Body of pancreas (tissue), 4 donors: ENCODE data around the gene PCBD2. TPM values are rescaled to one million over a fixed set of nuclear protein-coding genes. Genes with fewer than 3 reads are reported as not detected.

Experiments
- ATAC-seq: fragments of 150-250 bp; one replicate; pipeline ENCODE4 v1.9.1; 2016
- DNase-seq, 4 donors: peaks; one replicate each; pipeline ENCODE4 v3.0.0-alpha.2; 2019
- H3K27ac ChIP-seq, 4 donors: fragments of 200-600 bp; sonication (generic); 1 replicate in 3 of 4; 2 replicates in 1 of 4; pipeline versions ENCODE4 v1.5.1 to v1.6.1; 2016 to 2019; ENCODE audit warnings: mild to moderate bottlenecking in 1 of 4, mixed read lengths in 1 of 4, moderate library complexity in 1 of 4
- H3K27me3 ChIP-seq, 2 donors: fragments of 200-600 bp; sonication (generic); one replicate each; pipeline ENCODE4 v1.6.0; 2016; ENCODE audit warnings: mild to moderate bottlenecking in 1 of 2
- H3K36me3 ChIP-seq, 2 donors: fragments of 200-600 bp; sonication (generic); replicated peaks in 1 of 2; 2 replicates each; pipeline ENCODE4 v1.5.1; 2016; ENCODE audit warnings: low read depth in 2 of 2; ENCODE audit not compliant: insufficient read depth in 1 of 2
- H3K4me1 ChIP-seq: fragments of 200-600 bp; sonication (generic); one replicate; pipeline ENCODE4 v1.6.0; 2016
- H3K4me3 ChIP-seq, 2 donors: fragments of 200-600 bp; sonication (generic); 1 replicate in 1 of 2; 2 replicates in 1 of 2; pipeline ENCODE4 v1.5.1; 2016 to 2019
- H3K9me3 ChIP-seq, 3 donors: fragments of 200-600 bp; sonication (generic); 1 replicate in 2 of 3; 2 replicates in 1 of 3; pipeline ENCODE4 v1.5.1; 2016
- POLR2A ChIP-seq, 3 donors: fragments of 450-650 bp; IDR thresholded peaks; one replicate each; pipeline ENCODE4 v1.6.1; 2016; ENCODE audit warnings: antibody characterized with exemption in 3 of 3, mild to moderate bottlenecking in 2 of 3
- WGBS, 2 donors: methylation state at CpG; one replicate each; pipeline ENCODE4 v1.1.5; 2017; 5-methylcytosine and 5-hydroxymethylcytosine counted together
- intact Hi-C: fragments of 100-400 bp; cut with DNase I; formaldehyde crosslinking; loops from one replicate; pipeline ENCODE4 v1.15.1; 2023
- total RNA-seq, 2 donors: library from RNA; depleted of rRNA; stranded (reverse); fragments of >200 nt; gene quantifications; one replicate each; pipeline ENCODE4 v1.1.0, GENCODE V29; 2016
- TF ChIP-seq, protein P1 (sequence below), 7 experiments: fragments of 450-650 bp in 4 of 7; fragments of 200-600 bp in 3 of 7; sonication (generic) in 3 of 7; IDR thresholded peaks; one replicate each; pipeline ENCODE4 v1.5.1; 2016 to 2019; ENCODE audit warnings: antibody characterized with exemption in 7 of 7

PCBD2 gene
- total RNA-seq, 2 donors from 2014 or later = 9.9 to 15.8 TPM

DNA sequence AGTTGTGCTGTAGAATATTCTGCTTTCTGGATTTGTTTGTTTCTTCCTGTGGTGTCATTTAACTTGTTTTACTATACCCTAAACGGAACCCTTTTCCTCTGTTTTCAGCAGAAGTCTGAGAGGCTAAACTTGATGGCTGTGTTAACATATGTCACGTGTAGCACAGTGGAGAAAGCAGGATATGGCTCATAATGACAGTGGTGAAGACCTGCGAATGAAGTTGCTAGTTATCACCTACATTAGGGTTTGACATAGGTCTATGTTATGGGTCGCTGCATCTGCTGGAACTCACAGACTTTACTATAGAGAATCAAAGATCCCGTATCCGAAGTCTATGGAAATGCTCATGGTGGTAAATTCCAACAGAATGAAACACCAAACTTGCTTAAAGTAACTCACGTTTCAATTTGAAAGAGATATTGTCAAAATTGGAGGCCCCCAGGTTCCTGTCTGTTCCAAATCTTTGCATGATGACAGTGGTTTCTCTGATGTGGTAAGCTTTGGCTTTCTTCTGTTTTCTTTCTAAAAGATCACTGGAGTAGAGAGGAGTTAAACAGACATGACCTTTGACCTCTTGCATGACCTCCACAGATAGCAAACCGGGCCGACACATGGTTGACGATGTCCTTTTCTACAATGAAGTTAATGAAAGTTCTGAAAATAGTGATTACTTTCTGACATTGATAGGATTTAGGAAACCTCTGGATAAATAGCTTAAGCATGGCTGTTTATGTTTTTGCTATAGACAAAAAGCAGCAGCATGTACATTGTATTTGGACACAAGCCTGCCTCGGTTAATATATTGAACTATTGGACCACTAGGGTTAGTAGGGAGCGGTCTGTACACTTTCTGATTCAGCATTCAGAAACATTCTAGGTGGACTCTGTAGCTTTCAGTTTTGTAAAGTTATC lies 59.7 kb downstream of the PCBD2 start:
- Histone ChIP-seq H3K27me3 (no peaks in the 10 kb centered on the region), H3K4me1 (peaks cover 9% of the 10 kb centered on the region), H3K9me3 (no peaks in the 10 kb centered on the region), H3K27ac (no peak overlapping the region), H3K4me3 (no peak overlapping the region), H3K36me3 (peaks cover 0 to 5% of the 10 kb centered on the region in 2 donors)
- 87 to 90% methylated on average over 12 of the region's 12 CpGs for WGBS, 2 donors
- TF ChIP-seq, protein P1, sequence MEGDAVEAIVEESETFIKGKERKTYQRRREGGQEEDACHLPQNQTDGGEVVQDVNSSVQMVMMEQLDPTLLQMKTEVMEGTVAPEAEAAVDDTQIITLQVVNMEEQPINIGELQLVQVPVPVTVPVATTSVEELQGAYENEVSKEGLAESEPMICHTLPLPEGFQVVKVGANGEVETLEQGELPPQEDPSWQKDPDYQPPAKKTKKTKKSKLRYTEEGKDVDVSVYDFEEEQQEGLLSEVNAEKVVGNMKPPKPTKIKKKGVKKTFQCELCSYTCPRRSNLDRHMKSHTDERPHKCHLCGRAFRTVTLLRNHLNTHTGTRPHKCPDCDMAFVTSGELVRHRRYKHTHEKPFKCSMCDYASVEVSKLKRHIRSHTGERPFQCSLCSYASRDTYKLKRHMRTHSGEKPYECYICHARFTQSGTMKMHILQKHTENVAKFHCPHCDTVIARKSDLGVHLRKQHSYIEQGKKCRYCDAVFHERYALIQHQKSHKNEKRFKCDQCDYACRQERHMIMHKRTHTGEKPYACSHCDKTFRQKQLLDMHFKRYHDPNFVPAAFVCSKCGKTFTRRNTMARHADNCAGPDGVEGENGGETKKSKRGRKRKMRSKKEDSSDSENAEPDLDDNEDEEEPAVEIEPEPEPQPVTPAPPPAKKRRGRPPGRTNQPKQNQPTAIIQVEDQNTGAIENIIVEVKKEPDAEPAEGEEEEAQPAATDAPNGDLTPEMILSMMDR (IDR thresholded peaks at IDR 0.05) = no peak
- TF ChIP-seq POLR2A (IDR thresholded peaks at IDR 0.05) = no peak
- intact Hi-C loops = no loop called here
- DNase-seq (no peak), ATAC-seq (no peak)

DNA sequence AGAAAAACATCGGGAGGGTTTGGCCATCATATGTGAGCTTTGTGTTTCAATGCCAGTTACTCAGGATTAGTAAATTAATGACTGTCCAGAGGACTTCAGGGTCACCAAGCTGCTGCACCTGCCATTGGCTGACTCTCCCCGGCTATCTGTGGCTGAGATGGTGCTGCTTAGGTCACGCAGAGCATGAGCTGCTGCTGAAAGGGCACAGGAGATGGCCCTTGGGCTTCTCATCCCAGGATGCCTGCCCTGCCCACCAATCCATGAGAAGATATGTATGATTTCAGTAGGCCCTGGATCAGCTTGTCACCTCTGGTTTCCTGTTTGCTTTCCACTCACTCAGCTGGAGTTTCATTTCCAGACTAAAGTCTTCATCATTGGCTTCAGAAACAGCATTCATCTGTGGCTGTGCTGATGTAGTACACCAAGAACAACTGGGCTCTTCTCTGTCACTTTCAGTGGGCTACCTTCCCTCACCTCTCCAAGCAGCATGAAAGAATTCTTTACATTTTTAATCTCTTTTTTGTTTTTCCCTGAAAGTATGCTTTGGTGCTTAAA lies 60.4 kb downstream of the PCBD2 start:
- H3K4me3 ChIP-seq = no peak overlapping the region
- no peaks in the 10 kb centered on the region for H3K27me3 ChIP-seq
- no peak overlapping the region for H3K27ac ChIP-seq
- ATAC-seq (no peak), DNase-seq (no peak)
- WGBS, 2 donors = 74 to 81% methylated on average over 3 of the region's 3 CpGs
- intact Hi-C loops = no loop called here
- no peaks in the 10 kb centered on the region for H3K9me3 ChIP-seq
- TF ChIP-seq, protein P1 (IDR thresholded peaks at IDR 0.05) = no peak
- TF ChIP-seq POLR2A (IDR thresholded peaks at IDR 0.05) = no peak
- peaks cover 9% of the 10 kb centered on the region for H3K4me1 ChIP-seq
- peaks cover 0 to 5% of the 10 kb centered on the region in 2 donors for H3K36me3 ChIP-seq

DNA sequence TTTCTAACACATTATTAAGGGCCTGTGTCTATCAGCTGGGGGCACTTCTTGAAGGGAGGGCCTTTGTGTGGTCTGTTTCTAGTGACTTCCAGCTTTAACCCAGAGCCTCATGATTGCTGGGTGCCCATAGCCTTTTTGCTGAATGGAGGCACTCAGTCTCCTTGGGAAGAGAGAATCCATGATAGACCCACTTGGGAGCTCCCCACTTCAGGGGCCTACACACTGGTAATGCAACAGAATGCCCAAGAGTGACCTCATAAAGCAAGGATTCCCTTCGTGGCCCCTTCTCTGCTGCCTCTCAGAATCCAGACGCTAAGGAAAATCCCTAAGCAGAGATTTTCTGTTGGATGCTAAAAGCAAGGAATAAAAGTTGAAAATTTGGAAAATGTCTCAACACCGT lies 62.7 kb downstream of the PCBD2 start, which contains the start of gene CATSPER3:
CATSPER3 (plus strand) TSS at position 301 of the 400 bp plus-strand sequence; CDS start at position 386, 85 bp downstream.
- TF ChIP-seq POLR2A (IDR thresholded peaks at IDR 0.05) = no peak
- TF ChIP-seq, protein P1 (IDR thresholded peaks at IDR 0.05) = no peak
- peaks cover 9% of the 10 kb centered on the region for H3K4me1 ChIP-seq
- H3K27ac ChIP-seq = no peak within 1 kb of the TSS
- peaks cover 0 to 5% of the 10 kb centered on the region in 2 donors for H3K36me3 ChIP-seq
- ATAC-seq = no peak
- WGBS, 2 donors = 89 to 94% methylated on average over 3 of the region's 3 CpGs
- no peaks in the 10 kb centered on the region for H3K9me3 ChIP-seq
- H3K4me3 ChIP-seq = no peak within 1 kb of the TSS
- intact Hi-C loops = no loop called here
- H3K27me3 ChIP-seq = no peaks in the 10 kb centered on the region
- DNase-seq = no peak

DNA sequence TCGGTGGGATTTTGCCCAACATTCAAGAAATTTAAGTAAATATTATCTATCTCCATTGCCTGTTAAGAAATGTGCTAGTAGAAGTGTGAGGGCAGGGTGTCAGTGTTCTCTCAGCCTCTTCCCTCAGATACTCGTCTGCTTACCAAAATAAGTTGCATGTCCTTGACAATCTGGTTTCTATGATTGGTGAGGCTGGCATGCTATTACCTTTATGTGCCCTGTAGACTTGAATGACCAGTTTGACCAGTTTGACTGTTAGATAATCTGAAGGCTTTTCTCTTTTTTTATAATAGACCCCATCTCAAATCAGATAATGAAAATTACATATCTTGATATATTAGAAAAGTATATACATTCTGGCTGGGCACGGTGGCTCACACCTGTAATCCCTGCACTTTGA lies 63.1 kb downstream of the PCBD2 start:
- intact Hi-C loops = no loop called here

More for the DNA sequence above, 63.1 kb downstream of the PCBD2 start:
- 44 to 48% methylated on average over 3 of the region's 3 CpGs for WGBS, 2 donors
- H3K27me3 ChIP-seq = no peaks in the 10 kb centered on the region
- H3K27ac ChIP-seq = no peak overlapping the region
- peaks cover 9% of the 10 kb centered on the region for H3K4me1 ChIP-seq
- H3K36me3 ChIP-seq = peaks cover 0 to 3% of the 10 kb centered on the region in 2 donors
- H3K4me3 ChIP-seq = no peak overlapping the region
- DNase-seq (no peak), ATAC-seq (no peak)
- TF ChIP-seq, protein P1 (IDR thresholded peaks at IDR 0.05) = no peak
- no peak for TF ChIP-seq POLR2A (IDR thresholded peaks at IDR 0.05)
- H3K9me3 ChIP-seq = no peaks in the 10 kb centered on the region
